ENCODE results near the gene CDIPT. TPM values are rescaled to one million over a fixed set of nuclear protein-coding genes. Genes with fewer than 3 reads are reported as not detected.
"Not testable (repeated sequence)": the region's sequence is repeated elsewhere in the genome, so short reads cannot be mapped to it uniquely, and the experiment has no call there.

CDIPT gene
- total RNA-seq, 1 donor from 2014 or later, result 36.9 TPM

- ATAC-seq, result no peak
Observed at GRCh38 chr16:29894352-29894751, 31.3 kb upstream of the CDIPT start.

GRCh38 chr16:29893553-29893952, 30.5 kb upstream of the CDIPT start:
- no peak for ATAC-seq

GRCh38 chr16:29892458-29892813, 29.4 kb upstream of the CDIPT start:
- no peak for ATAC-seq

- no peak for ATAC-seq
Observed at GRCh38 chr16:29891525-29892457, 28.8 kb upstream of the CDIPT start.

GRCh38 chr16:29889372-29889771, 26.3 kb upstream of the CDIPT start:
- ATAC-seq, result not testable (repeated sequence)

GRCh38 chr16:29883987-29884386, 21.0 kb upstream of the CDIPT start:
- no peak for ATAC-seq

GRCh38 chr16:29881050-29881449, 18.0 kb upstream of the CDIPT start:
- ATAC-seq, result no peak

- no peak for ATAC-seq
Observed at GRCh38 chr16:29878172-29878571, 15.1 kb upstream of the CDIPT start.

GRCh38 chr16:29877266-29877961, 14.4 kb upstream of the CDIPT start:
- peak; percentile 71 for ATAC-seq

GRCh38 chr16:29876594-29877249, 13.7 kb upstream of the CDIPT start:
- no peak for ATAC-seq

- no peak for ATAC-seq
Observed at GRCh38 chr16:29876217-29876593, 13.2 kb upstream of the CDIPT start.

- no peak for ATAC-seq
Observed at GRCh38 chr16:29875206-29875605, 12.2 kb upstream of the CDIPT start.

GRCh38 chr16:29873319-29873718, 10.3 kb upstream of the CDIPT start:
- no peak for ATAC-seq

GRCh38 chr16:29871822-29872546, 9.0 kb upstream of the CDIPT start:
- ATAC-seq, result no peak

- not testable (repeated sequence) for ATAC-seq
Observed at GRCh38 chr16:29869067-29869466, 6.0 kb upstream of the CDIPT start.

GRCh38 chr16:29868396-29869009, 5.5 kb upstream of the CDIPT start:
- ATAC-seq, result no peak

GRCh38 chr16:29864205-29864604, 1.2 kb upstream of the CDIPT start:
- ATAC-seq, result no peak

- ATAC-seq, result no peak
Observed at GRCh38 chr16:29863669-29863984, 601 bp upstream of the CDIPT start.

- ATAC-seq, result no peak
Observed at GRCh38 chr16:29862383-29862883, 593 bp downstream of the CDIPT start.

GRCh38 chr16:29860218-29860617, 2.8 kb downstream of the CDIPT start:
- no peak for ATAC-seq

GRCh38 chr16:29858974-29859373, 4.1 kb downstream of the CDIPT start:
- ATAC-seq, result no peak

- no peak for ATAC-seq
Observed at GRCh38 chr16:29858149-29858849, 4.7 kb downstream of the CDIPT start.

All from esophagus mucosa (tissue), 1 donor.